KBM-7 (cell line): Measurements from ENCODE around the gene RIPOR3.
"Not testable (repeated sequence)": the region's sequence is repeated elsewhere in the genome, so short reads cannot be mapped to it uniquely, and the experiment has no call there.

ENCODE experiments used
- DNase-seq: peaks from one replicate; pipeline ENCODE4 v3.0.0-alpha.2; 2015
- in situ Hi-C: fragments of 300-500 bp; cut with MboI; formaldehyde crosslinking; loops from 2 replicates; pipeline ENCODE4 v1.14.3; 2020; ENCODE audit warnings: low sequenced_read_pairs, low pct_unique_long_range_greater_than_20kb, mixed read lengths

RIPOR3 gene

DNA sequence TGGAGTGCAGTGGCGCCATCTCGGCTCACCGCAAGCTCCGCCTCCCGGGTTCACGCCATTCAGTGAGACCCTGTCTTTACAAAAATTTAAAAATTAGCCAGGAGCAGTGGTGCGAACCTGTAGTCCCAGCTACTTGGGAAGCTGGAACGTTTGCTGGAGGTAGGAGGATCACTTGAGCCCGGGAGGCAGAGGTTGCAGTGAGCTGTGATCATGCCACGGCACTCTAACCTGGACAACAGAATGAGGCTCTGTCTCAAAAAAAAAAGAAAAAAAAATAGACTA, 34.3 kb upstream of the RIPOR3 start:
- in situ Hi-C loops, result no loop called here
- no peak for DNase-seq

DNA sequence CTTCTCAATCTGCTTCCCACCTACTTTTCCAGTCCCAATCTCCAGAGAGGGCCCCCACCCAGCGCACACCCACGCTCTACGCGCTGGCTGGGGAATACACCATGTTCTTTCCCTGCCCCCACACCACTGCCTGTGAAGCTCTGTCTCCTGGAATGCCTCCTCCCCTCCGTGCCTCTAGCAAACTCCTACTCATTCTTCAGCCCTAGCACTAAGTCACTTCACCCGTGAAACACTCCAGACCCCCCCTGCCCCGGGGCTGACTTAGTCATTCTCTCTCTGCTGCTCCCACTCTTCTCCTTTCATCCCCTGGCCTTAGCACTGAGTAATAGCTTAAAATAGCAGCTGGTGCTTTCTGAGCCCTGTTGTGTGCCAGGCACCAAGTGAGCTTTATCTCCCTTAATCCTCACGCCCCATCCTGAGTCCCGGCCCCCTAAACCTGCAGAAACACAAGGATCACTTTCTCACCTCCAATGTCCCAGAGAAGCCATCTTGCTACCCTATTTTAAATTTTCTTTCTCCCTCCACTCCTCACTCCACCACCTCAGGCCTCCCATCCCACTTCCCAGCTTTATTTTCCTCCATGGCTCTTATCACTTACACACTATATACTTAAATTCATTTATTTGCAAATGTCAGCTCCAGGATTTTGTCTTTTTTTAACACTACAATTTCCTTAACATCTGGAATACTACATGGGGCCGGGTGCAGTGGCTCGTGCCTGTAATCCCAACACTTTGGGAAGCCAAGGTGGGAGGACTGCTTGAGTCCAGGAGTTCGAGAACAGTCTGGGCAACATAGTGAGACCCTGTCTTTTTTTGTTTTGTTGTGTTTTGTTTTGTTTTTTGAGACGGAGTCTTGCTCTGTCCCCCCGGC, 33.7 kb upstream of the RIPOR3 start:
- in situ Hi-C loops, result no loop called here
- DNase-seq, result no peak

DNA sequence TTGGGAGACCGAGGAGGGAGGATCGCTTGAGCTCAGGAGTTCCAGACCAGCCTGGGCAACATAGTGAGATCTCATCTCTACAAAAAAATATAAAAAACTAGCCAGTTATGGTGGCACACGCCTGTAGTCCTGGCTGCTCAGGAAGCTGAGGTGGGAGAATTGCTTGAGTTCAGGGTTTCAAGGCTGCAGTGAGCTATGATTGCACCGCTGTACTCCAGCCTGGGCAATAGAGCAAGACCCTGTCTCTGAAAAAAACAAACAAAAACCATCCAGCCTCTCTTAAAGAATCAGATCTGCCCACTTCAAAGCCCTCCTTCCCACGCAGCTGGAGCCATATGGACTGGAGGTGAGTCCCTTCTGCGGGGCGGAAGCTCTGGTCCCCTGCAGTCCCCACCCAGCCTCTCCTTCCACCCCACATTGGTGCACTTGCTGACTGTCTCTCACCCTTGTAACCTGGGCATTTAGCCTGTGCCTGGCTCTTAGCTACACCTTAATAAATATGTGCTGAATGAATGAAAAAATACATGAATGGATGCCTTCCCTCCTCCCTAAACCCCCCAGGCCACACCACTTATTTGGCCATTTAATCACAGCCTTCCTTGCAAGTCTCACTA, 32.9 kb upstream of the RIPOR3 start:
- DNase-seq, result no peak
- in situ Hi-C loops, result no loop called here

DNA sequence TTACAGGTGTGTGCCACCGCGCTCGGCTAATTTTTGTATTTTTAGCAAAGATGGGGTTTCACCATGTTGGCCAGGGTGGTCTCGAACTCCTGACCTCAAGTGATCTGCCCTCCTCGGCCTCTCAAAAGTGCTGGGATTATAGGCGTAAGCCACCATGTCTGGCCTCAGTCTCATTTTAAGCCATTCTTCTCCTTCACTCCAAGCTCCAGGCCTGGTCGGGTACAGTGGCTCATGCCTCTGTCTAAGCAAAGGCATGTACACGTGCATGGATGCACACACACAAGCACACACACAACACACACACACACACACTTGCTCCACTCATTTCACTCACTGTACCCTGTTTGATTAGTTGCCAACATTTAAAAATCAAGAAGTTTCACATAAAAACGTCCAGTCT, 32.3 kb upstream of the RIPOR3 start:
- DNase-seq, result no peak
- in situ Hi-C loops, result no loop called here

DNA sequence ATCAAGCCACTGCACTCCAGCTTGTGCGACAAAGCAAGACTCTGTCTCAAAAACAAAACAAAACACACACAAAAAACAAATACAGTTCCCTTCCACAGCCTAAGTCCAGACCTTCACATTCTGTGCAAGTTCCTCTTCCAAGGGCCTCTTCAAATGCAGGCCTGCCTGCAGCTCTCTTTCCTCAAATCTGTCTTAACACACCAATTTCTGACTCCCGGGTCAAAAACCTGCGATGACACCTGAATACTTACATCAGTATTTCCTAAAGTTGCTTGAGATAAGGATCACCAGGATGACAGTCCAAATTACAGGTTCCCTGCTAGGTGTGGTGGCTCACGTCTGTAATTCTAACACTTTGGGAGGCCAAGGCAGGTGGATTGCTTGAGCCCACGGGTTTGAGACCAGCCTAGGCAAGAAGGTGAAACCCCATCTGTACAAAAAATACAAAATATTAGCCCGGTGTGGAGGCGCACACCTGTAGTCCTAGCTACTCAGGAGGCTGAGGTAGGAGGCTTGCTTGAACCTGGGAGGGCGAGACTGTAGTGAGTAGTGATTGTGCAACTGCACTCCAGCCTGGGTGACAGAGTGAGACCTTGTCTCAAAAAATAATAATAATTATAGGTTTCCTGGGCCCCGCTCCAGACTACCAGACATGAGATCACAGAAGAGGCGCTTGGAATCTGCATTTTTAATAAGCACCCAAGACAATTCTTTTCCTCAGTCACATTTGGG, 31.2 kb upstream of the RIPOR3 start:
- in situ Hi-C loops, result no loop called here
- DNase-seq, result no peak

DNA sequence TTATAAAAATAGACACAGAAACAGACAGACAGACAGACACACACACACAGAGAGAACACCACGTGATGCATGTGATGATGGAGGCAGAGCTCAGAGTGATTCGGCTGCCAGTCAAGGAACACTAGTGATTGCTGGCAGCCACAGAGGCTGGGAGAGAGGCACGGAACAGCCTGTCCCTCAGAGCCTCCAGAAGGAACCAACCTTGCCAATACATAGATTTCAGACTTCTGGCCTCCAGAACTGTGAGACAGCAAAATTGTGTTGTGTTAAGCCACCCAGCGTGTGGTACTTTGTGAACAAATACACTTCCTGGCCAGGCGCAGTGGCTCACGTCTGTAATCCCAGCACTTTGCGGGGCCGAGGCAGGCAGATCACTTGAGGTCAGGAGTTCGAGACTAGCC, 30.5 kb upstream of the RIPOR3 start:
- in situ Hi-C loops, result no loop called here
- DNase-seq, result no peak

DNA sequence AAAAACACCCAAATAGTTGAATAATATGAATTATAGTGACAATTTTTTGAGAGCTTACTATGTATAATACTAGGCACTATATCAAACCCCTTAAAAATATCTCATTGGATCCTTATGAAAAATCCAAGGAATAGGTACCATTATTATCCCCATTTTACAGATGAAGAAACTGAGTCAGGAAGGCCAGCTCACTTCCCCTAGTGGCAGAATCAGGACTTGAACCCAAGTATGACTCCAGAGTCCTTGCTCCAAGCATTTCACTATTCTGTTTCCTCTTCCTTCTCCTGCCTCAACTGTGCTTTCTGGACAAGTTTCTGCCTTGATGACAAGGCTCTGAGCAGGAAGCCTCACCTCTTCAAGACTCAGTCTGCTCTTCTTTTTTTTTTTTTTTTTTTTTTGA, 29.2 kb upstream of the RIPOR3 start:
- in situ Hi-C loops, result no loop called here
- DNase-seq, result no peak

DNA sequence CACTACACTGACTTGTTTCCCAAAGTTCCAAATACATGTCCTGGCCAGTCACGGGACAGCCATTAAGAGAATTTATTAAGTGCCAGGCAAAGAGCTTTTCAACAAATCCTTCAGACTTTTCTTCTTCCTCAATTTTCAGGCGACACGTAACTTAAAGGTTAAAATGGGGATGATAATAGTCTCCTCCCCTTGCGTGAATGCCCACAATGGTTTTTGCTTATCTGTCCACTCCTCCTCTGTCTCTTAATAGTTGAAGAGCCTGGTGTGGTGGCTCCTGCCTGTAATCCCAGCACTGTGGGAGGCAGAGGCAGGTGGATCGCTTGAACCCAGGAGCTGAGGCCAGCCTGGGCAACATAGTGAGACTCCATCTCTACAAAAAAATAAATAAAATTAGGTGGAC, 28.7 kb upstream of the RIPOR3 start:
- no peak for DNase-seq
- in situ Hi-C loops, result no loop called here

DNA sequence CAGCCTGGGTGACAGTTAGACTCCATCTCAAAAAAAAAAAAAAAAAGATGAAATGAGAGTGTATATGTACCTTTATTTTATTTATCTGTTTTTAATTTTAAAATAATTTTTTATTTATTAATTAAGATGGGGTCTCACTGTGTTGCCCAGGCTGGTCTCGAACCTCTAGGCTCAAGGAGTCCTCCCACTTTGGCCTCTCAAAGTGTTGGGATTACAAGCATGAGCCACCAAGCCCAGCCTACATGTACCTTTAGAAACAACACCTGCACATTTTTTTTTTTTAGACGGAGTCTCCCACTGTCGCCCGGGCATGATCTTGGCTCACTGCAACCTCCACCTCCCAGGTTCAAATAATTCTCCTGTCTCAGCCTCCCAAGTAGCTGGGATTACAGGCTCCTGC, 28.0 kb upstream of the RIPOR3 start:
- in situ Hi-C loops, result no loop called here
- no peak for DNase-seq

DNA sequence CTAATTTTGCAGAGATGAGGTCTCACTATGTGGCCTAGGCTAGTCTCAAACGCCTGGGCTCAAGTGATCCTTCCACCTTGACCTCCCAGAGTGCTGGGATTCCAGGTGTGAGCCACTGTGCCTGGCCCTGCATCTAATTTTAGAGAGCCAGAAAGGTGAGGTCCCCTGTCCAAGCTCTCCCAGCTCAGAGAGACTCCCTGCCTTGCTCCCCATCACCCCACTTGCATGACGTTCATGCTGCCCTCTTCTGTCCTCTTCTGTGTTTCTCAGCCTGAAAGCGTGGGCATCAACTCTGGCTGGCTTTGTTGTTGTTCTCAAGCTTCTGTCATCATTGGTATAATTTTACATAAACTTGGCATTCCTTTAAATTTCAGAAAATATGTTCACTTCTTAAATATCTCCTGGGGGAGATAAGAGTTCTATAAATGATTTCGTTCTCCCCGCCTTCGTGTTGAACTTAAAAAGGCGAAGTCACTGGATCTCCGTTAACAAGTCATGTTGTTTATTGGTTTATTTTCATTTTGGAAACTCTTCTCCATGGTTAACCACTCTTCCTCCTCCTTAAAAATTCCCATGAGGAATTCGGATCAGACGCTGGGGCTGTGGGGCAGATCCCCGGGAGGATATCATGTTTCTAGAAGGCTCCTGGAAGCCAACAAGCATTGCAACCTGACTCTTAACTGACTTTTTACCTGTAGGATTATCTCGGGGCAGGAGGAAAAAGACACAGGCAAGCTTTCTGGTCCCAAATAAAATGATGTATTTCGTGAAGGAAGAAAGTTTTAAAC, 26.8 kb upstream of the RIPOR3 start:
- no peak for DNase-seq
- in situ Hi-C loops, result no loop called here

DNA sequence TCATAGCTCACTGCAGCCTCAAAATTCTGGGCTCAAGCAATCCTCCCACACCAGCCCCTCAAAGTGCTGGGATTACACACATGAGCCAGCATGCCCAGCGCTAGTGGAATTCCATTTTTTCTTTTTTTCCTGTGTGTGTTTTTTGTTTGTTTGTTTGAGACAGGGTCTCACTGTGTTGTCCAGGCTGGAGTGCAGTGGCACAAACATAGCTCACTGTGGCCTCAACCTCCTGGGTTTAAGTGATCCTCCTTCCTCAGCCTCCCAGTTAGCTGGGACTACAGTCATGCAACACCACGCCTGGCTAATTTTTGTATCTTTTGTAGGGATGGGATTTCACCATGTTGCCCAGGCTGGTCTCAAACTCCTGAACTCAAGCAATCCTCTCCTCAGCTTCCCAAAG, 26.0 kb upstream of the RIPOR3 start:
- DNase-seq, result no peak
- in situ Hi-C loops, result no loop called here

DNA sequence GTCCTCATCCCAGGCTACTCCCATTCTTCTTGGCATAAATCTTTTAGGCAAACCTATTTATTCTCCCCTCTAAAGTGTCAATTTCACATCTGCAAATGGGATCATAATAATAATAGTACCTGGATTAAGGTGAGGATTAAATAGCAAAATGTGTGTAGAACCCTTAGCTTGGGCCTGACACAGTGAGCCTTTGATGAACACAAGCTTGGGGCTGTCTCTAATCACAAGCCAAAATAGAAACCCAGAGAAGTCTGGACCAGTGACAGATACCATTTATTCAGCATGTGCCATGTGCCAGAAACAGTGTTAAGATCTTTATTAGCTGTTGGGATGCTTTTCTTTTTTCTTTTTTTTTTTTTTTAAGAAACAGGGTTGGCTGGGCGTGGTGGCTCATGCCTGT, 25.2 kb upstream of the RIPOR3 start:
- in situ Hi-C loops, result no loop called here
- no peak for DNase-seq

DNA sequence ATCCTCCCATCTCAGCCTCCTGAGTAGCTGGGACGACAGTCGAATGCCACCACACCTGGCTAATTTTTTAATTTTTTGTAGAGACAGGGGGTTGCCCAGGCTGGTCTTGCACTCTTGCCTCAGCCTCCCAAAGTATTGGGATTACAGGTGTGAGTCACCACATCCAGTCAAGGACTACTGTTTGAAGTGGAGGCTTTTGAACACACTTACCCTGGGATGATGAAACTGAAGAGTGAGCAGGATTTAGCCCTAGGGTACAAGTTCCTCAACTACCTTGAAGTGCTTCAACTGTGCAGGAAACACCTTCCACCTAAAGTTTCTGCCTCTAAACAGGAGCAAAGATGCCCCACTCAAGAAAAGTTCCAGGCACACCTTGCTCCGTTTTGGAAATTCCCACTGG, 24.4 kb upstream of the RIPOR3 start:
- DNase-seq, result no peak
- in situ Hi-C loops, result no loop called here

DNA sequence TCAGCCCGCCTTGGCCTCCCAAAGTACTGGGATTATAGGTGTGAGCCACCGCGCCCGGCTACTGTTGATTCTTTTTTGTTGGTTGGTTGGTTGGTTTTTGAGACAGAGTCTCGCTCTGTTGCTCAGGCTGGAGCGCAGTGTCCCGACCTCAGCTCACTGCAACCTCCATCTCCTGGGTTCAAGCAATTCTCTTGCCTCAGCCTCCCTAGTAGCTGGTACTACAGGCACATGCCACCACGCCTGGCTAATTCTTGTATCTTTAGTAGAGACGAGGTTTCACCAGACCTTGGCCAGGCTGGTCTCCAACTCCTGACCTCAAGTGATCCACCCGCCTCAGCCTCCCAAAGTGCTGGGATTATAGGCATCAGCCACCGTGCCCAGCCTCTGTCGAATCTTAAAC, 23.1 kb upstream of the RIPOR3 start:
- DNase-seq, in situ Hi-C loops: not testable (repeated sequence)

DNA sequence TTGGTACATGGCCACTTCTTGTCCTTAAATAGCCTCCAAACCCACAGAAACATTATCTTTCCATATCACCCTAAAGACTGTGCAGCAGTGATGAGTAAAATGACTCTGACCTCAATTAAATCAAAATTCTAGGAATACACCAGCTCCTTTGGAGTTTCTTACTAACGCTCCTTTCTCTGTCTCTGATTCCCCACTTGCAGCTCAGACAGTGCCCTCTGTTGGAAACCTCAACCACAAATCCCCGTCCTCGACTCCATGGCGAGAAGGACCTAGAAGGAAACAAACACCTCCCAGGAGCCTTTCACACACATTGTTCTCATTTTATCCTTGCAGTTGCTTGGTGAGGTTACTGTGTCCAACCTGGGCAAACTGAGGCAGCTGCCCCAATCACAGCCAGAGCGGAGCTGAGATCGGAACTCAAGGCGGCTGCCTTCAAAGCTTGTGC, 22.3 kb upstream of the RIPOR3 start:
- peak; percentile 15 for DNase-seq
- in situ Hi-C loops, result no loop called here

DNA sequence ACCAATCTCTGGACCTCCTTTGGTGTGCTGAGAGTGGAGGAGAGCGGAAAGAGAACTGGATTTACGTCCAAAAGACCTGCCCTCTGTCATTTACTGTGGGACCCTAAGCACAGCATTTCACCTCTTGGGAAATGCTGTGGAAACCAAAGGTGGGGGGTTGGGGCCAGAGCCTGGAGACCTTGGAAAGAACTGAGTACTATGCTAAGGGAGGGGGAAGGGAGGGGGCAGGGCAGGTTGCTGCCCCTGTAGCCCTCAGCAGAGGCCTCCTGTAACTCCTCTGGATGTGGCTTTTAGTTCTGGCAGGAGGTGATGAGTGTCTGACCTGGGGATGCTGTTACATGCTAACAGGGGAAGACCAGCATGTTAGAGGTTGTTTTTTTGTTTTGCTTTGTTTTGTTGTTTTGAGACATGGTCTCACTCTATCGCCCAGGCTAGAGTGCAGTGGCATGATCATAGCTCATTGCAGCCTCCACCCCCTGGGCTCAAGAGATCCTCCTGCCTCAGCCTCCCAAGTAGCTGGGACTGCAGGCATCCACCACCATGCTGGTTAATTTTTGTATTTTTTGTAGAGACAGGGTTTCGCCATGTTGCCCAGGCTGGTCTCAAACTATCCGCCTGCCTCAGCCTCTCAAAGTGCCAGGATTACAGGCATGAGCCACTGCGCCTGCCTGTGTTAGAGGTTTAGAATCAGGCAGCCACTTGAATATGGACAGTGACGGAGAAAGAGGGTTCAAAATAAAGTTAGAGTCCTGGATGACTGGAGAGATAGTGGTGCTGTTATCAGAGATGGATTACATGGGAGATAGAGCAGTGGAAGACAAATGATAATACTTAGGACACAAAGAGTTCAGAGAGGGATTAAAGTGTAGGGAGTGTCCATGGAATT, 21.7 kb upstream of the RIPOR3 start:
- no peak for DNase-seq
- in situ Hi-C loops, result no loop called here

DNA sequence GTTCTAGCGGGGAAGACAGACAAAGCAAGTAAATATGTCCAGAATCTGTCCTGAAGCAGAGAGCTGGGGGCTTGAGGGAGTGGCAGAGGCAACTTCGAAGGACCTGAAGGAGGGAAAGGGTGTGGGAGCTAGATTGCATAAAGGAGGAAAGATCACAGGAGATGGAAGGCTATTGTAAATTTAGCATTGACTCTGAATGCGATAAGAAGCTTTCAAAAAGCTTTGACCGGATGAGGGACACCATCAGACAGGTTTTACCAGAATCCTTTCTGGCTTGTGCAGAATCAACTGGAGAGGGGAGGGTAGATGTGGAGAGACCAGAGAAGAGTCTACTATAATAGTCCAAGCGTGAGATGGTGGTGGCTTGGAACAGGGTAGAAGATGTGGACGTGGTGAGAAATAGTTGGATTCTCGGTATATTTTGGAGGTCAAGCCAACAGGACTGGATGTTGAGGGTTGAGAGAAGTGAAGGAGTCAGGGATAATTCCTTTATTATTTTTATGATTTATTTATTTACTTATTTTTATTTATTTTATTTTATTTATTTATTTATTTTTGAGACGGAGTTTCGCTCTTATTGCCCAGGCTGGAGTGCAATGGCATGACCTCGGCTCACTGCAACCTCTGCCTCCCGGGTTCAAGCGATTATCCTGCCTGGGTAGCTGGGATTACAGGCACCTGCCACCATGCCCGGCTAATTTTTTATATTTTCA, 19.9 kb upstream of the RIPOR3 start:
- in situ Hi-C loops, result no loop called here

DNA sequence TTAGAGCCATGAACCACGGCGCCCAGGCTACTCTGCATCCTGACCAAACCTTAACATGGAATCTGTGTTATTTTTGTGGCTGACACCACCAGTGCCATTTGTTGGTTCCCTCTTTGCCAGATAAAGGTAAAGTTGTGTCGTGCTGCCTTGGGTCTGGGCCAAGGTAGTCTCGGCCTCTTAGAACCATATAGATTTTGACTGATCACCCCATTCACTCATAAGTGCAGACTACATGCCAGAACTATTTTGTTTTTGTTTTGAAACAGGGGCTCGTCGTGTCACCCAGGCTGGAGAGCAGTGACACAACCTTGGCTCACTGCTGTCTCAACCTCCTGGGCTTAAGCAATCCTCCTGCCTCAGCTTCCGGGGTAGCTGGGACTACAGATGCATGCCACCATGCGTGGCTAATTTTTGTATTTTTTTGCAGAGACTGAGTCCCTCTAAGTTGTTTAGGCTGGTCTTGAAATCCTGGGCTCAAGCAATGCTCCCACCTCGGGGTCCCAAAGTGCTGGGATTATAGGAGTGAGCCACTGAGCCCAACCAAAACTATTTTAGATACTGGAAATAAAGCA, 19.2 kb upstream of the RIPOR3 start:
- no peak for DNase-seq
- in situ Hi-C loops, result no loop called here

More for the DNA sequence above, 19.9 kb upstream of the RIPOR3 start:
- DNase-seq, result no peak
